GM21381 (cell line): Measurements from ENCODE around the gene DCDC1.

Source experiments
- ATAC-seq: cut with Tn5 transposase; IDR thresholded peaks from one replicate; pipeline ENCODE4 v1.9.1; 2021; ENCODE audit warnings: mild to moderate bottlenecking, moderate library complexity; ENCODE audit not compliant: unreplicated experiment

DCDC1 gene

GRCh38 chr11:31110830-31111229 is 258.7 kb downstream of the DCDC1 start:
- ATAC-seq = no peak

- no peak for ATAC-seq
Observed at GRCh38 chr11:31109446-31109845, 260.1 kb downstream of the DCDC1 start.

- no peak for ATAC-seq
Observed at GRCh38 chr11:31107649-31108048, 261.9 kb downstream of the DCDC1 start.

GRCh38 chr11:31106968-31107576 is 262.5 kb downstream of the DCDC1 start:
- peak; percentile 86 for ATAC-seq

- no peak for ATAC-seq
Observed at GRCh38 chr11:31106326-31106725, 263.2 kb downstream of the DCDC1 start.

GRCh38 chr11:31102875-31103274 is 266.7 kb downstream of the DCDC1 start:
- no peak for ATAC-seq

GRCh38 chr11:31102316-31102715 is 267.2 kb downstream of the DCDC1 start:
- ATAC-seq = no peak

- no peak for ATAC-seq
Observed at GRCh38 chr11:31096191-31096805, 273.2 kb downstream of the DCDC1 start.

- no peak for ATAC-seq
Observed at GRCh38 chr11:31092638-31093037, 276.9 kb downstream of the DCDC1 start.

GRCh38 chr11:31089117-31089516 is 280.4 kb downstream of the DCDC1 start:
- no peak for ATAC-seq

- ATAC-seq = no peak
Observed at GRCh38 chr11:31069447-31070205, 299.9 kb downstream of the DCDC1 start.

GRCh38 chr11:31060880-31061279 is 308.7 kb downstream of the DCDC1 start:
- ATAC-seq = no peak

GRCh38 chr11:31059529-31059928 is 310.0 kb downstream of the DCDC1 start:
- ATAC-seq = no peak

GRCh38 chr11:31050061-31050765 is 319.3 kb downstream of the DCDC1 start:
- no peak for ATAC-seq

- ATAC-seq = no peak
Observed at GRCh38 chr11:31045335-31045734, 324.2 kb downstream of the DCDC1 start.

- ATAC-seq = no peak
Observed at GRCh38 chr11:31030138-31030792, 339.3 kb downstream of the DCDC1 start.

GRCh38 chr11:31026315-31026714 is 343.2 kb downstream of the DCDC1 start:
- no peak for ATAC-seq

- ATAC-seq = no peak
Observed at GRCh38 chr11:31022080-31022479, 347.5 kb downstream of the DCDC1 start.

GRCh38 chr11:31019786-31020185 is 349.8 kb downstream of the DCDC1 start:
- no peak for ATAC-seq

GRCh38 chr11:31005202-31005601 is 364.3 kb downstream of the DCDC1 start:
- no peak for ATAC-seq

- ATAC-seq = no peak
Observed at GRCh38 chr11:31001427-31001826, 368.1 kb downstream of the DCDC1 start.
